Measurements from ENCODE around the gene TOP3A.
"Not testable (repeated sequence)": the region's sequence is repeated elsewhere in the genome, so short reads cannot be mapped to it uniquely, and the experiment has no call there.

TOP3A gene

DNA sequence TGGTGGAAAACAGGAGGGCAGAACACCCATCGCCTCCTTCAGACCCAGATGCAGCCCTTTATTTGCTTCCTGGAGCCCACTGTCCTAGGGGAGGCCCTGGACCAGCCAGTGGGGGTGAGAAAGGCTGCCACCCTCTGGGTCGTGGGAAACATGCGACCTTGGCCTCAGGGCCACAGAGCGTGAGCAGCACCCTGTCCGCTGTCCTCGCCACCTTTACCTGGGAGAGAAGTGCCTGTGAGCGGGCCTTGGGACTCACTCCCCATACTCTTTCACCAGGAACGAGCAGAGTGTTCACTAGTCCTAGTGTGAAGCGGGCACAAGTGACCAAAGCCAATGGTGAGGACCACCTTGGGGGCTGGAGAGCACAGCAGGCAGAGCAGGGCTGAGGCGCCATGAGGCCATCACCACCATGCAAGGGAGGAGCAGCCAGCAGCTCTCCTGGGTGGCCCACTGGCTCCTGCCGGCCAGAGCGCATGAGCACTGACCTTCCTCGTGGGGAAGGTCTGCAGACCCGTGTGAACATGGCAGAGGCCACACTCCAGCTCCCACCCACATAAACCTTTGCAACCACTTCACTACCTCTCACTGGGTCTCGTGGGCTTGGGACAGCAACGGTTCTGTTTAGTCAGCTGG is 8.8 kb upstream of the TOP3A start:
- no peak for DNase-seq (ENCODE audit: low read depth in 2 of 2)

GRCh38 chr17:18323007-18323406 is 8.2 kb upstream of the TOP3A start:
- DNase-seq (ENCODE audit: low read depth in 2 of 2) = no peak

DNA sequence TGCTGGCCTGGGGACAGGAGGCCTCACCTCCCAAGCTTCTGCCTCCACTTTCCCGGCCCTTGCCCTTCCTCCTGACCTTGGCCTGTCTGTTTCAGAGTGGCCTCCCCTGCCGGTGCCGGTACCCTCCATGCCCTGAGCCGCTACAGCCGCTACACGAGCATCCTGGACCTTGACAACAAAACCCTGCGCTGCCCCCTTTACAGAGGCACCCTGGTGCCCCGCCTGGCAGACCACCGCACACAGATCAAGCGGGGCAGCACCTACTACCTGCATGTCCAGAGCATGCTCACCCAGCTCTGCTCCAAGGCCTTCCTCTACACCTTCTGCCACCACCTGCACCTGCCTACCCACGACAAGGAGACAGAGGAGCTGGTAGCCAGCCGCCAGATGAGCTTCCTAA is 7.7 kb upstream of the TOP3A start:
- DNase-seq (ENCODE audit: low read depth in 2 of 2) = no peak

GRCh38 chr17:18321309-18321708 is 6.5 kb upstream of the TOP3A start:
- DNase-seq (ENCODE audit: low read depth in 2 of 2) = no peak

GRCh38 chr17:18320301-18320700 is 5.5 kb upstream of the TOP3A start:
- DNase-seq (ENCODE audit: low read depth in 2 of 2) = no peak

- no peak for DNase-seq (ENCODE audit: low read depth in 2 of 2)
These were observed 4.9 kb upstream of the TOP3A start for GRCh38 chr17:18319604-18320256.

GRCh38 chr17:18318771-18319450 is 4.1 kb upstream of the TOP3A start:
- no peak for DNase-seq (ENCODE audit: low read depth in 2 of 2)

DNA sequence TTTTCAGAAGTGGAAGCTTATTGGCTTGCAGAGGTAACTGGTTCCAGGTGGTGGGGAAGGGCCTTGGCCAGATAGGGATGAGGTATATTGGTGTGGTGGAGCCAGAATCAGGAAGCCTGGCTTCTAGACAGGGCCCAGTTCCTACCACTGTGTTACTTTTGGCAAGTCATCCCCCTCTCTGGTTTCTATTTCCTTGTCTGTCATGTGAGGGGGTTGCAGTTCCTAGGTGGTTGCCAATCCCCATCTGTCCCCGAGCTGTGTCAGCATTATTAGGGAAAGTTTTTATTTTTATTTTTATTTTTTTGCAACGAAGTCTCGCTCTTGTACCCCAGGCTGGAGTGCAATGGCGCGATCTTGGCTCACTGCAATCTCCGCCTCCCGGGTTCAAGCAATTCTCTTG is 3.3 kb upstream of the TOP3A start:
- DNase-seq (ENCODE audit: low read depth in 2 of 2) = no peak

- no peak for DNase-seq (ENCODE audit: low read depth in 2 of 2)
These were observed 1.2 kb upstream of the TOP3A start for GRCh38 chr17:18315961-18316360.

DNA sequence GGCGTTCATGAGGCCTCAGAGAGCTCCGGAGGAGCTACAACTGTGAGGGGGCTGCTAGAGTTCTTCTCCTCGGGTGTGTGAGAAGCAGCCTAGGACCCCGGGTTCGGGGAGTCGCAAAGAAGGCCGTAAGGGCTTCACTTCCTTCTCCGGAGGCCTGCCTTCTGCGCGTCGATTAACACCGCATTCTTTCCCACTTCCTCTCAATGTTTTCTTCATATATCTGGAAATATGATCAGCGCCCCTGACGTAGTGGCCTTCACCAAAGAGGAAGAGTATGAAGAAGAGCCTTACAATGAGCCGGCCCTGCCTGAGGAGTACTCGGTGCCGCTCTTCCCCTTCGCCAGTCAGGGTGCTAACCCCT is 748 bp upstream of the TOP3A start:
- DNase-seq (ENCODE audit: low read depth in 2 of 2) = no peak

DNA sequence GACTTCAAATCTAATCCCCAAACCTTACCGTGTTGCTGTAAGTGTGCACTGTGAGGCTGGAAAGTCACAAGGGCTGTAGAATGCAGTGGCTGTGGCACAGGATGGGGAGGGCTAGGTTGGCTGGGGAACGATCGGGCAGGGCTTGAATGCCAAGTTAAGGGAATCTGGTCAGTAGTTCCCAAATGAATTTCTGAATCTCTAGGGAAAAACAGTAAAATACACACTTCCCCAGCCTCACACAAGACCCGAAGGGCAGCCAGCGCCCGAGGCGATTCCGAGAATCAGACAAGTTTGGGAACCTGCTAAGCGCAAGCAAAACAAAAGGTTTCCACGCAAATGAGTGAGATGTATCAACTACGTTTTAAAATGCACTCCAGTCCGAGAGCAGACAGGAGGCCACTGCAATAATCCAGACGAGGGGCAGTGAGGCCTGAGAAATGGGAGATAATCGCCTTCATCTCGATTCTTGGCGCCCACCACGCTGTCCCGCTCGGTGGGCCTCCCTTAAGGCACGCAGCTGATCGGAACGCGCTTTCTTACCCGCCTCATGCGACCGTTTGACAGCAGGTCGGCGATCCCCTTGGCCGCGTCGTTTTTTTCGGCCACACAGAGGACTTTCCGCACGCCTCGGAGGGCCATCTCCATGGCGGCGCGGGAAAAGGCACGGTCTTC is 599 bp downstream of the TOP3A start:
- DNase-seq (ENCODE audit: low read depth in 2 of 2) = no peak

DNA sequence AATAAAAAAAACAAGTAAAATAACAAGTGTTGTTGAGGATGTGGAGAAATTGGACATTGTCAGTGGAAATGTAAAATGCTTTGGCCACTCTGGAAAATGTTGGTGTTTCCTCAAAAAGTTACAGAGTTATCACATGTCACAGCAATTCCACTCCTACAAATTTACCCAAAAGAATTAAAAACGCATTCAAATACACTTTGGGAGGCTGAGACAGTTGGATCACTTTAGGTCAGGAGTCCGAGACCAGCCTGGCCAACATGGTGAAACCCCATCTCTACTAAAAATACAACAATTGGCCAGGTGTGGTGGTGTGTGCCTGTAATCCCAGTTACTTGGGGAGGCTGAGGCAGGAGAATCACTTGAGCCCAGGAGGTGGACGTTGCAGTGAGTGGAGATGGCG is 5.6 kb downstream of the TOP3A start:
- DNase-seq (ENCODE audit: low read depth in 2 of 2) = no peak

DNA sequence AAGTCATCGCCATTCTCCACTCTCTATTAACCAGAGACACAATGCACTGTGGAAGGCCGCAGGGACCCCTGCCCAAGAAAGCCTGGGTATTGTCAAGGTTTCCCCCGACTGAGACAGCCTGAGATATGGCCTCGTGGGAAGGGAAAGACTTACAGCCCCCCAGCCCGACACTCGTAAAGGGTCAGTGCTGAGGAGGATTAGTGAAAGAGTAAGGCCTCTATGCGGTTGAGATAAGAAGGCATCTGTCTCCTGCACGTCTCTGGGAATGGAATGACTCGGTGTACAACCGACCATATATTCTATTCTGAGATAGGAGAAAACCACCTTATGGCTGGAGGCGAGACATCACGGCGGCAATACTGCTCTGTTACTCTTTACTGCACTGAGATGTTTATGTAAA is 11.6 kb downstream of the TOP3A start:
- not testable (repeated sequence) for DNase-seq (ENCODE audit: low read depth in 2 of 2)

- DNase-seq (ENCODE audit: low read depth in 2 of 2) = no peak
These were observed 13.9 kb downstream of the TOP3A start for GRCh38 chr17:18300725-18301480.

- DNase-seq (ENCODE audit: low read depth in 2 of 2) = not testable (repeated sequence)
These were observed 16.7 kb downstream of the TOP3A start for GRCh38 chr17:18298061-18298460.

DNA sequence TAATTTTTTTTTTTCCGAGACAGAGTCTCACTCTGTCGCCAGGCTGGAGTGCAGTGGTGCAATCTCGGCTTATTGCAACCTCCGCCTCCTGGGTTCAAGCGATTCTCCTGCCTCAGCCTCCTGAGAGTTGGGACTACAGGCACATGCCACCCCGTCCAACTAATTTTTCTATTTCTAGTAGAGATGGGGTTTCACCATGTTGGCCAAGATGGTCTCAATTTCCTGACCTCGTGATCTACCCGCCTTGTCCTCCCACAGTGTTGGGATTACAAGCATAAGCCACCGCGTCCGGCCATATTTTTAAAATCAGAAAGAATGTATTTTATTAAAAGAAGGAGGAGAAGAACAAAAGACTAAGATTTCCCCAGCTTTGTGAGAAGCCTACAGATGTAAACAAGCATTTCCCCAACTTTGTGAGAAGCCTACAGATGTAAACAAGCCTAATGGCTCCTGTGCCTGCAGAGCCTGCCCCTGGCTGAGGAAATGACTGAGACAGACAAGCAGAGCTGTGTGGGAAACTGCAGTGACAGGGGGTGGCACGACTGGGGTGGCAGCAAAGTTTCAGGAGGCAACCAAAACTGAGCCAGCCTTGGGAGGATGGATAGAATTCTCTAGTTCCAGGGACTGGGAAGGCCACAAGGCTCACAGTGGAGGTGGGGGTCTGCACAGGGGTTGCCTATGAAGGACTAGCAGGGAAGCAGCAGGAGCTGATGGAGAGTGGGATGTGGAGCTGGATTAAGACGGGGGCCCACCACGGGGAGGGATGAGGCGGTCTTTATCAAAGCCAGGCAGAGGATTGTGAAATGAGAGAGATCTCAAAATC is 22.9 kb downstream of the TOP3A start:
- DNase-seq (ENCODE audit: low read depth in 2 of 2) = no peak

DNA sequence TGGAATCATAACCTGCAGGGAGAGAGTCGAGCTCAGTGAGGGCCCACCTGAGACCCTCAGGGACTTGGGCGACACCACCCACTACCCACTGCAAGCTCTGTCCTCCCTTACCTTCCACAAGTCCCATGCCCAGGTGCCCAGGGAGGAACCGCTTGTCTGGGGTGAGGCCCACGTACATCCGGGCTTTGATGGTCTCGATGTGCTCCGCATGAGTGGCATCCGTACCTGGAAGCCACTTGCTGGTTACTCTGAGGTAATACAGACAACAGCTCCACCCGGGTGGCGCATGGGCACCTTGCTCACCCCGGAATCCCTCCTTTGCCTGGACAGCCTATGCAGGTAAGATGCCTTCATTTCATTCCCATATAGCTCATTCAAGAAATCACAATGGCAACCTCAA is 29.5 kb downstream of the TOP3A start:
- no peak for DNase-seq (ENCODE audit: low read depth in 2 of 2)

DNA sequence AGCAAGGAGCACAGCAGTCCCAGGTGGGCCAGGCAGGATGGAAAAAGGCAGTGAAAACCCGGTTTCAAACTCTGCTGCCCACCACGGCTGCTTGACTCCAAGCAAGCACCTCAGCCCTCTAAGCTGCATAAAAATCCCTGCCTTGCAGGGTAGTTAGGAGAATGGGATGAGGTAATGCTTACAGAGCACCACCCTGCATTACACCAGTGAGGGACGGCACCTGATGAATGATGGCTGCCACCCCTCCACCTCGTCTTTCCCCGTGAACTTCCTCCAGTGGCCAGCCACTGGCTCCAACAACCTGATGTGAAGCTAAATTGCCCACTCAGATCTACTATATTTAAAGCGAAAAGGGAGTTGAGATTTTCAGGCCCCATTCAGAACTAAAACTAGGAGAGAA is 33.0 kb downstream of the TOP3A start:
- no peak for DNase-seq (ENCODE audit: low read depth in 2 of 2)

DNA sequence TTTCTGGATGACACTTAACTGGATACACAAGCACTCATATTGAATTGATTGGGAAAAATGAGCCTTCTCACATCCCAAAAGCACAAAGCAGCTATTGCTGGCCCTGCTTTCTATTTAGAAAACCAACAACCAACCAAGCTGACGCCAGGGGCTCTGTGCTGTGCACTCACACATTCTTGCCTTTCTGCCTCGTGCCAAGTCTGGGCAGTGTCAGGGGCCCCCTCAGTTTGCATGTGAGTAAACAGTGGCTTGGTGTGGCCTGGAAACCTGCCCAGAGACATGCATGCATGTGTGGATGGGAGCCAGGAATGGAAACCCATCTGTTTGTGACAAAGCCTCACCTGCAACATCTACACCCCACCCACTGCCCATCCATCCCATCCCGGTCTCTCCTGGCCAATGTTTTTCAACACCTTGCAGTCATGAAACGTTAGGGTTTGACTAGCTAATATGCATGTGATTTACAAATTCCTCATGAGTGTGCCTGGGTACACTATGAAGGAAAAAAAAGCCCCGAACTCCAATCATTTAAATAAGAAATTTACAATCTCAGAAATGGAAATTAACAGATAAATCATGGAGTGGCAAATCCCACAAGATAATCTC is 33.9 kb downstream of the TOP3A start:
- no peak for DNase-seq (ENCODE audit: low read depth in 2 of 2)

GRCh38 chr17:18280249-18280648 is 34.5 kb downstream of the TOP3A start:
- no peak for DNase-seq (ENCODE audit: low read depth in 2 of 2)

DNA sequence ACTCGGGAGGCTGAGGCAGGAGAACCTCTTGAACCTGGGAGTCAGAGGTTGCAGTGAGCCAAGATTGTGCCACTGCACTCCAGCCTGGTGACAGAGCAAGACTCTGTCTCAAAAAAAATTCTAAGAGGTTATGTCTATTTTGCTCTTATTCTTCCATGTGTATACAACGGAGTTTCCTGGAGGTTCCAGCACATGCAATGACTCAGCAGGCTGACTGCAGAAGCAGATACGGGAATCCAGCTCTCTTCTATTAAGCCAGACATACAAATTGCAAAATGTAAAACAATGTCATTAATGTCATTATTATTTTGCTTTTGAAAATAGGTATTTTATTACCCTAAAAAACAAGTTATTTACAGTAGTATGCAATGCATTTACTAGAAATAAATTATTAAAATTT is 35.9 kb downstream of the TOP3A start:
- DNase-seq (ENCODE audit: low read depth in 2 of 2) = no peak

Measured in stimulated activated CD4-positive, alpha-beta T cell treated with anti-CD3 and anti-CD28 coated beads, Interleukin-15, amount 100 ng/mL, for 48 hours (primary cell).